Mucosa of gallbladder (tissue), 1 donor: ENCODE measurements around the gene RPL22. TPM values are rescaled to one million over a fixed set of nuclear protein-coding genes. Genes with fewer than 3 reads are reported as not detected.

ENCODE experiments used
- DNase-seq: peaks from one replicate; pipeline ENCODE4 v3.0.0-alpha.2; 2020; ENCODE audit warnings: low spot score
- total RNA-seq: library from RNA; stranded (reverse); gene quantifications from one replicate; pipeline ENCODE4 v1.2.1, GENCODE V29; 2021
- donor health status: DM: no; HTN: no; CAD: no.

The RPL22 gene
- total RNA-seq, 1 donor from 2014 or later = 282 TPM

GRCh38 chr1:6205849-6206519 is 6.6 kb upstream of the RPL22 start, which contains the start of gene RNF207:
Gene RNF207, plus strand, starts transcription at chr1:6206119. Its CDS starts 417 bp downstream, at chr1:6206536.
- no peak for DNase-seq

DNA sequence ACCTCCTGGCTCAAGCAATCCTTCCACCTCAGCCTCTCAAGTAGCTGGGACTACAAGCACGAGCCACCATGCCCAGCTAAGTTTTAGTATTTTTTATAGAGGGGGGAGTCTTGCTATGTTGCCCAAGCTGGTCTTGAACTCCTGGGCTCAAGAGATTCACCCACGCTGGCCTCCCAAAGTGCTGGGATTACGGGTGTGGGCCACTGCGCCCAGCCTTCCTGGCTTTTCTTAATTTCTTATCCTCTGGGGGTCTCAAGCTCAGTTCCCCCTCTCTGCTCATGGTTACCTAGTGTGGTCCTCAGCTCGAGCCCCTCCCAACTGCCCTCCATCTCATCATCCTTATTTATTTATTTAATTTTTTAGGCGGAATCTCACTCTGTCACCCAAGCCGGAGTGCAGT is 2.9 kb upstream of the RPL22 start:
- no peak for DNase-seq

DNA sequence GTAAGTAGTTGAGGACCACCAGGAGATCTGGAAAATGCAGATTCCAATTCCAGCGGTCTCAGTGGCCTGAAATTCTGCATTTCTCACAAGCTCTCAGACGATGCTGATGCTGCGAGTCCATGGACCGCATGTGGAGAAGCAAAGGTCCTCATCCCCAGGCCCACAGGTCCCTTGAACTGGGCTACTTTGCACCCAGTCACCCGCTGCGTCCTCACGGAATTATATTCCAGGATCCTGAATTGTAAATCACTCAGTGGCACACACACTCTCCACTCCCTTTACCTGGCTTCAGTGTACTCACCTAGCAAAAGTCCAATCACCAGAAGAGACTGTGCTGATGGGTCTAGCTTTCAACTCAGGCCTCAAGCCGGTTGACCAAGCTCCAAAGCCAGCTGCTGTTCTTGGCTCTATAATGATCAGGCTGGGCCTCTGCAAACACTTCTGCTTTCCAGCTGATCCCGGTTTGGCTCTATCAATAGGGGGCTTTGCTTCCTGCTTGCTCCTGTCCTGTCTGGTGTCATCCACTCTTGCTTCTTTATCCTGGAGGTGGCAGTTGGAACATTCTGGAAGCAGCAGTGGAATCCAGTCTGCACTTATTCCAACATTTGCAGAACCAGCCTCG is 904 bp upstream of the RPL22 start:
- DNase-seq = no peak

GRCh38 chr1:6198646-6199297 is 623 bp downstream of the RPL22 start:
- no peak for DNase-seq

GRCh38 chr1:6197746-6198427 is 1.5 kb downstream of the RPL22 start:
- DNase-seq = no peak

GRCh38 chr1:6191968-6192367 is 7.4 kb downstream of the RPL22 start:
- DNase-seq = no peak

- DNase-seq = no peak
Measured at GRCh38 chr1:6188466-6188865, 10.9 kb downstream of the RPL22 start.

- no peak for DNase-seq
Measured at GRCh38 chr1:6185635-6186382, 13.6 kb downstream of the RPL22 start.

DNA sequence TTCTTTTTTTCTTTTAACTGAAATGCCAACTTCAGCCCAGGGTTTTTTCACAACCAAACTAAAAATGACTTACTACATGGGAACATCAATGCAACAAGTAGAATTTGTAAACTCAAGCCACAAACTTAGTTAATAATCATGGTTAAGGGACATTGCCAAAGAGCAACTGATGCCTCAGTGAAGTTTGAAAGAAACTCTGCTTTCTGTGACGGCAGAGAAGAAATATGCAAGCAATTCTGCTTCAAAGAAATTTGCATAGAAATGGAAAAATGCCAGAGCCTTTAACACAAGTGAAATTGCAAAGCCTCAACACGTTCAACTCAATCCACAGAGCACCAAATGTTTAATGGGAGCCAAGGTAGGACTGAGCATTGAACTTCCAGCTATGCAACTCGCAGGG is 14.2 kb downstream of the RPL22 start:
- DNase-seq = no peak

DNA sequence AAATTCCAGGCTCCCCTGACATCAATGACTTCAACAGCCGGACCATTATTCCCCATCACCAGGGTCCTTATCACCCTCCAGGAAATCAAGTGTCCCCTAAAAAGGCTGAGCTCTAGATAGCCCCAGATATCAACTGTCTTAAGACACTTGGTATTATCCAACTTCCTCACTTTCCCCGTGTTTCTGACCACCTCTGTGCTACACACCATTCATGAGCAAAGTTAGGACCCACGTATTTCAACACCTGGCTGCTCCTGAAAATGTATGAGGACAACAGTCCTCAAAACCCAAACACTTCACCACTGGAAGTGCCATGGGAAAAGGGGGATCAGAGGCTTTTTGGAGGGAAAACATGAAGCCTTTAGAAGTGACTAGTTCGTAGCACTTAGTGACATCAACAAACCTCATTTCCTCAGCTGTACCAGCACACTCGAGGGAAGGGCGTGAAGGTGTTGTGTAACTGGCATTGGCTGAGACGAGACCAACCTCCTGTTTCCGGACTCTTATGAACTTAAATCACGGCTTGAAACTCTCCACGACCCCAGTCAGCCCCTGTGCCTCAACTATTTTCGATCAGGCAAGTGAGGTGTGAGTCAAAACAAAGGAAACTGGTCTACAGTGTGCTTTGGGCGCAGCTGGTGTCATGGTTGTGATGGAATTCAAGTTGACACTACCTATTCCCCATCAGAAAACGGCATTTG is 15.2 kb downstream of the RPL22 start:
- no peak for DNase-seq

DNA sequence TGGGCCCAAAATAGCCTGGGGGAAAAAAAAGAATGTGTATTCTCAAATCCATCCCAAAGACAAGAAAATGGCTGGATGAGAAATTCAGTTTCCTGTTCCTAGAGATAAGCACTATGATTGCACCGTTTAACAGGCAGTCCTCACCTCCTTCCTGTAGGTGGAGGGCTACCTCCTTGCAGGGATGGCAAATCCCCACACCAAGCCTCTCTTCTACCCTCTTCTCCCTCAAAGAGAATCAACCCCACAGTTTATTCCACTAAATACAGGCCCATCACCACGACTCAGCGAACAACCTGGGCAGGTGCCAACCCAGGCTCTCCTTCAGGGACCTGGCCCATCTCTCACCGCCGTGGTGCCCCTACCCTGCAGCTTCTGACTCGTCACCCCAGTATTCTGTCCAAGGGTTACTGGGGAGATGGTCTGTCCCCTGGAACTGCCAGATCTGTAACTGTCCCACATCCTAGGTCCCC is 15.8 kb downstream of the RPL22 start:
- DNase-seq = no peak

- DNase-seq = no peak
Measured at GRCh38 chr1:6181347-6181770, 18.0 kb downstream of the RPL22 start.

DNA sequence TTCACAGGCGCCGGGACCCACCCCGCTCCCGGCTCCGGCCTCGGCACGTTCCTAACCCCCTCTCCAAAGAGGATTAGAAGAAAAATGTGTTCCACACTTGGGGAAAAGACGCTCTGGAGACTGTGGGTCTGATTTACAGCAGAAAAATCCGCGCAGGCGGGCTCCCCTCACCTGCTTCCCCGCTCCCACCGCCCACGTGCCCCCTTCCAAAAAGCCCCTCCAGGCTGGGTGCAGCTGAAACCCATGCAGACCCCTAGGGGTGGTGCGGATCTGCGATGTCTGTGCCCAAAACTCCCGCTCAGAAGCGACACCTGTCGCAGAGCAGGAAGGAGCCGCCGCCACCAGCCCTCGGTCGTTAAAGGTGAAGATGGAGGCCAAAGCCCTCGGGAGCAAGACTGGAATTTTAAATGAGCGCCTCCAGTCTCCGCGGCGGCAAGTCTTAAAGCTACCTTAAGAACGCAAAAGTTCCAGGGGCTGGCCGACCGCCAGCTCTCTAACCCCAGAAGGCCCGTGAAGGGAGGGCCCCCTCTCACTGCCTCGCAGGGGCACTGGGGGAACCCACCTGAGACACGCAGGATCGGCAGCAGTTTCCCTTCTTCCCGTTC is 18.6 kb downstream of the RPL22 start:
- no peak for DNase-seq

DNA sequence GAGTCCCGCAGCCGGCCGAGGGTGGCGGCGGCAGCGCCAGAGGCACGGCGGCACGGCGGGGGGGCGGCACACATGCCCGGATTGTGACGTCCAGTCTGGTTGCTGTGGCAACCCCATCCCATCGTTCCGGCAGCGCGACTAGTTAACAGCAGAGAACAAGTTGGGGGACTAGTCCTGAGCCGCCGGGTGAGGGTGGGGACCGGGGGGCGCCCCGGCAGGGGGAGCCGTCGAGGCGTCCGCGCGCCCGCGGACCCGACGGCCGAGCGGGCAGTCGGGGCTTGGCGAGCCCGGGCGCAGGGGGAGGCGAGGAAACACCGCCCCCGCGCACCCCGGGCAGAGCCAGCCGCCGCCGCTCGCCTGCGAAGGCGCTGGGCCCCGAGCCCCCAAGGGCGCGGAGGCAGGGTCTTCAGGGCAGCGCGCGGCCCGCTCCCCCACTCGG is 19.1 kb downstream of the RPL22 start, which contains the start of gene CHD5:
Gene CHD5 (minus strand): TSS at position 54 of the 439 bp plus-strand sequence. CDS start 298 bp downstream, outside the sequence.
- no peak for DNase-seq

DNA sequence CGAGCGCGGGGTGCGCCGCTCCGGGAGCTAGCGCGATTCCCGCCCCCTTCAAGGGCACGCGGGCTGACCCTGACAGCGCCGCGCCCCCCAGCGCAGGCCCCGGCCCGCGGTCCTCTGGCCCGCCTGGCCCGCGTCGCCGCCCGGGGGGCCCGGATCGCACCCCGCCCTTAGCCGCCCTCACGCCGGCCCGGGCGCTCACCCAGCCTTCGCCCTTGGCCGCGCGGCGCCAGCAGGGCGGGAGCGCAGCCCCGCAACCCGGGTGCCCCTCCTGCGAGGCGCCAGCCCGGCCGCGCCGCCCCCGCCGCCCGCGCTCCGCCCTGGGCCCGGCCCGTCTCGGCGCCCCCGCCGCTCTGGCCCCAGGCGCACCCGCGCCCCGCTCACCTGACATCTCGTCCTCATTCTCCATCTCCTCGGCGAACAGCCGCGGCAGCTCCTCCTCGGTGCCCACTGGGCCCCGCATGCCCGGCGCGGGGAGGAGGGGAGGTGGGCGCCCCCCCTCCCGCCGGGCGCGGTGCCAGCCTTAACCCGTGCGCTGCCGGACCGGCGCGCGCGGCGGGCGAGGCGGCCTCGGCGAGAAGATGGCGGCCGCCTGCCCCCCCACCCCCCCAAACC is 19.7 kb downstream of the RPL22 start:
- no peak for DNase-seq

- DNase-seq = no peak
Measured at GRCh38 chr1:6178751-6179563, 20.4 kb downstream of the RPL22 start.

- DNase-seq = no peak
Measured at GRCh38 chr1:6177681-6178380, 21.6 kb downstream of the RPL22 start.

DNA sequence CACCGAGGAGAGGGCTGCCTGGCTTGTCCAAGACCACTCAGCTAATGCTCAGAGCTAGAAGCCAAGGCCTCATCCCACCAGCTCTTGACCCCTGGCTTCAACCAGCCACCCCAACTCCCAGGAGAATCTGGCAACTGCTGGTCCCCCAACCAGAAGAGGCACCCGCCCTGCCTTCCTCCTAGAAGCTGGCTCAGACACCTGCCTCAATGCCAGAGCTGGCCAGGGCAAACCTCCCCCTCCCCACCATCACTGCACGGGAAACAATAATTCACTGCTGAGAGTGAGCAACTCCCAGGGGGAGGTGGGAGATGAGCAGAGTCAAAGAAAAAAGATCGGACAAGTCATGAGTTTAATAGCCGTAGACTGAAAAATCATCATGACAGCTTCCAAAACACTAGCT is 22.6 kb downstream of the RPL22 start:
- no peak for DNase-seq
